GM19351 (cell line): ENCODE measurements around the gene ISYNA1.

Experiments used
- ATAC-seq: cut with Tn5 transposase; IDR thresholded peaks from one replicate; pipeline ENCODE4 v1.9.1; 2021; ENCODE audit warnings: mild to moderate bottlenecking, moderate library complexity; ENCODE audit not compliant: unreplicated experiment

ISYNA1 gene

GRCh38 chr19:18468517-18468916 is 30.6 kb upstream of the ISYNA1 start:
- no peak for ATAC-seq

- ATAC-seq, result no peak
Measured at GRCh38 chr19:18467978-18468377, 30.0 kb upstream of the ISYNA1 start.

GRCh38 chr19:18466354-18466753 is 28.4 kb upstream of the ISYNA1 start:
- no peak for ATAC-seq

- no peak for ATAC-seq
Measured at GRCh38 chr19:18465964-18466339, 28.0 kb upstream of the ISYNA1 start.

- no peak for ATAC-seq
Measured at GRCh38 chr19:18465214-18465963, 27.5 kb upstream of the ISYNA1 start.

GRCh38 chr19:18464646-18465045 is 26.7 kb upstream of the ISYNA1 start:
- no peak for ATAC-seq

GRCh38 chr19:18461471-18461870 is 23.5 kb upstream of the ISYNA1 start:
- ATAC-seq, result no peak

- no peak for ATAC-seq
Measured at GRCh38 chr19:18460900-18461299, 23.0 kb upstream of the ISYNA1 start.

GRCh38 chr19:18457483-18458331 is 19.8 kb upstream of the ISYNA1 start:
- ATAC-seq, result no peak

- ATAC-seq, result no peak
Measured at GRCh38 chr19:18456974-18457373, 19.0 kb upstream of the ISYNA1 start.

GRCh38 chr19:18456279-18456678 is 18.3 kb upstream of the ISYNA1 start:
- no peak for ATAC-seq

- no peak for ATAC-seq
Measured at GRCh38 chr19:18453269-18454024, 15.5 kb upstream of the ISYNA1 start.

- ATAC-seq, result no peak
Measured at GRCh38 chr19:18452386-18452785, 14.5 kb upstream of the ISYNA1 start.

- ATAC-seq, result no peak
Measured at GRCh38 chr19:18450931-18451836, 13.3 kb upstream of the ISYNA1 start.

- ATAC-seq, result no peak
Measured at GRCh38 chr19:18450021-18450930, 12.3 kb upstream of the ISYNA1 start.

GRCh38 chr19:18449552-18449951 is 11.6 kb upstream of the ISYNA1 start:
- no peak for ATAC-seq

- ATAC-seq, result no peak
Measured at GRCh38 chr19:18446811-18447359, 9.0 kb upstream of the ISYNA1 start.

- ATAC-seq, result no peak
Measured at GRCh38 chr19:18446145-18446810, 8.3 kb upstream of the ISYNA1 start.
